K562 treated with DMSO at 1 percent for 24 hours (cell line): ENCODE data around the gene NOXRED1. TPM values are rescaled to one million over a fixed set of nuclear protein-coding genes. Genes with fewer than 3 reads are reported as not detected.

ENCODE experiments used
- total RNA-seq: library from RNA; unstranded; fragments of 300-600 nt; gene quantifications from 2 replicates; pipeline ENCODE4 v1.2.3, GENCODE V29; 2022; ENCODE audit warnings: low read depth; ENCODE audit not compliant: insufficient read depth

NOXRED1 gene
- 0.23 TPM in 1 of 2 replicates, not detected in the other for total RNA-seq

GRCh38 chr14:77423423-77423822, at the start of gene NOXRED1:
Gene NOXRED1 (minus strand): TSS chr14:77423523. CDS start chr14:77422889, 634 bp downstream.

GRCh38 chr14:77457522-77458248, 34.4 kb upstream of the NOXRED1 start, which contains the start of the genes AHSA1 and VIPAS39:
Gene AHSA1 (plus strand): TSS chr14:77458093. CDS start chr14:77458190, 97 bp downstream.
Gene VIPAS39 (minus strand): TSS chr14:77457601. CDS start chr14:77454102, 3,499 bp downstream.

GRCh38 chr14:77376771-77377501, 46.4 kb downstream of the NOXRED1 start, which contains the start of the genes SAMD15 and TMED8:
Gene SAMD15 (plus strand): TSS chr14:77377379. CDS start chr14:77377419, 40 bp downstream.
Gene TMED8 (minus strand): TSS chr14:77377094. CDS start chr14:77377053, 41 bp downstream.

Other genes starting within 250 kb of the NOXRED1 start
- not detected in 2 replicates for gene TMEM63C, start 241.7 kb downstream of the NOXRED1 start, total RNA-seq
- not detected in 2 replicates for gene NGB, start 152.3 kb downstream of the NOXRED1 start, total RNA-seq
- gene POMT2, start 102.6 kb downstream of the NOXRED1 start, total RNA-seq: 6.8 and 7.3 TPM in 2 replicates
- gene GSTZ1, start 102.5 kb downstream of the NOXRED1 start, total RNA-seq: 37.8 and 39.4 TPM in 2 replicates
- gene TMED8, start 46.4 kb downstream of the NOXRED1 start, total RNA-seq: 5.5 and 7.1 TPM in 2 replicates
- 0.29 and 2.4 TPM in 2 replicates for gene SAMD15, start 46.1 kb downstream of the NOXRED1 start, total RNA-seq
- gene VIPAS39, start 34.1 kb upstream of the NOXRED1 start, total RNA-seq: 13.6 TPM in 2 replicates
- 65.7 and 79.4 TPM in 2 replicates for gene AHSA1, start 34.6 kb upstream of the NOXRED1 start, total RNA-seq
- gene ISM2, start 75.3 kb upstream of the NOXRED1 start, total RNA-seq: not detected in 2 replicates
- 9.1 and 10.9 TPM in 2 replicates for gene SPTLC2, start 193.1 kb upstream of the NOXRED1 start, total RNA-seq